Breast epithelium (tissue), 3 donors: Measurements from ENCODE around the gene DNAJC21.

Experiments
- POLR2A ChIP-seq: fragments of 450-650 bp; IDR thresholded peaks from one replicate; pipeline ENCODE4 v1.6.1; 2016; ENCODE audit warnings: antibody characterized with exemption, mild to moderate bottlenecking, moderate library complexity
- POLR2AphosphoS5 ChIP-seq, 3 donors: sonication (generic); formaldehyde crosslinking; IDR thresholded peaks; one replicate each; pipeline ENCODE4 v1.6.1; 2017; ENCODE audit warnings: antibody characterized with exemption in 3 of 3
- TF ChIP-seq, protein P1 (sequence below), 3 donors: fragments of 450-650 bp; IDR thresholded peaks; one replicate each; pipeline ENCODE4 v1.5.1; 2016 to 2017; ENCODE audit warnings: antibody characterized with exemption in 3 of 3, mild to moderate bottlenecking in 3 of 3, moderate library complexity in 3 of 3

DNA sequence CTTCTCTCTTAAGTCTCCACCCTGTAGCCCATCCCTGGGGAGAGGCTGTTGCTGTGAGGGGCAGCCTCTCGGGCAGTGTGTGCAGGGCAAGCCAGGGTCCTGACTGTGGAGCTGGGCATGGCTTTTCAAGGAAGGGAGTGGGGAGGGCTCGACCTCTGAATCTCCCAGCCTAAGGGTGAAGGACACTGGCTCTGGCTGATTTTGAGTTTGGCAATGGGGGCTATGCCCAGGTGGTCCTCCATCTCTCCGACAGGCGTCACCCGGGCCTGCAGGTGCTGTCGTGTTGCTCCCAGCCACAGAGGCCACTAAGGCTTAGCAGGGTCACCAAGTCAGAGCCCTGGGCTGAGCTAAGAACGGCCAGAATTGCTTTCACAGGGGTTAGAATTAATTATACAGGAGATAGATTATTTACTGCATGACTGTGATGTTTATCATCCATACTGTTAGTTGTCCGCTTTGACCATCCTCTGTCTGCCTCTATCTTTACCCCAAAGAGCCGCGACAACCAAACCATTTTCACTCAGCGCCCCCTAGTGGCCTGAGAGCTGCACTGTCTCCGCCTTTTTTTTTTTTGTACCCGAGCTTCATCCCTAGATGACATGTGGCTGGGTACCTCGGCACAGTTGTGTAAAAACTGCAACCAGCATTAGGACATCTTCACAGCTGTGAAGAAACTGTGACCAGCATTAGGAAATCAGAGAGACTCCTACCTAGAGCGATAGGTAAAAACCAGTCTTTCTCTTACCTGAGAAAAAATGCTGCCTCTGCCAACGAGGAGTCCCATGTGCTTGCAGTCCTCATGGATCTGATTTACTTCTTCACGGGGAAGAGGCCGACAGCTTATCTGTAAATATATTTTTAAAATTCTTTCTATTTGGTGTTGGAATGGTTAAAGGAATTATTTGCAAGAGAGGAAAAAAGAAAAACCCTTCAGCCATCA, 73.9 kb downstream of the DNAJC21 start:
- TF ChIP-seq, protein P1, sequence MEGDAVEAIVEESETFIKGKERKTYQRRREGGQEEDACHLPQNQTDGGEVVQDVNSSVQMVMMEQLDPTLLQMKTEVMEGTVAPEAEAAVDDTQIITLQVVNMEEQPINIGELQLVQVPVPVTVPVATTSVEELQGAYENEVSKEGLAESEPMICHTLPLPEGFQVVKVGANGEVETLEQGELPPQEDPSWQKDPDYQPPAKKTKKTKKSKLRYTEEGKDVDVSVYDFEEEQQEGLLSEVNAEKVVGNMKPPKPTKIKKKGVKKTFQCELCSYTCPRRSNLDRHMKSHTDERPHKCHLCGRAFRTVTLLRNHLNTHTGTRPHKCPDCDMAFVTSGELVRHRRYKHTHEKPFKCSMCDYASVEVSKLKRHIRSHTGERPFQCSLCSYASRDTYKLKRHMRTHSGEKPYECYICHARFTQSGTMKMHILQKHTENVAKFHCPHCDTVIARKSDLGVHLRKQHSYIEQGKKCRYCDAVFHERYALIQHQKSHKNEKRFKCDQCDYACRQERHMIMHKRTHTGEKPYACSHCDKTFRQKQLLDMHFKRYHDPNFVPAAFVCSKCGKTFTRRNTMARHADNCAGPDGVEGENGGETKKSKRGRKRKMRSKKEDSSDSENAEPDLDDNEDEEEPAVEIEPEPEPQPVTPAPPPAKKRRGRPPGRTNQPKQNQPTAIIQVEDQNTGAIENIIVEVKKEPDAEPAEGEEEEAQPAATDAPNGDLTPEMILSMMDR (IDR thresholded peaks at IDR 0.05), result peak; percentile 56 to 69 (median 62)
- no peak for TF ChIP-seq POLR2A
- no peak for TF ChIP-seq POLR2AphosphoS5 (IDR thresholded peaks at IDR 0.05)
